ENCODE measurements around the gene DPP6.

The DPP6 gene

GRCh38 chr7:154736389-154736788 is 684.2 kb downstream of the DPP6 start:
- Histone ChIP-seq H3K27ac (ENCODE audit: insufficient read depth, low read depth, low read length, poor library complexity, severe bottlenecking) (no peak overlapping the region), H3K9me3 (ENCODE audit: control insufficient read depth, low read length) (no peaks in the 10 kb centered on the region), H3K4me1 (ENCODE audit: control insufficient read depth, insufficient read depth, low read length) (no peaks in the 10 kb centered on the region), H3K27me3 (ENCODE audit: control insufficient read depth, insufficient read depth, low read length, poor library complexity, severe bottlenecking) (no peaks in the 10 kb centered on the region), H3K36me3 (ENCODE audit: control insufficient read depth, insufficient read depth, low read length) (no peaks in the 10 kb centered on the region), H3K4me3 (ENCODE audit: insufficient read depth, low read depth, low read length) (no peak overlapping the region)
- 93 to 94% methylated on average over 3 of the region's 3 CpGs for WGBS, 2 experiments

GRCh38 chr7:154738216-154738615 is 686.0 kb downstream of the DPP6 start:
- no peak overlapping the region for H3K4me3 ChIP-seq (ENCODE audit: insufficient read depth, low read depth, low read length)
- H3K4me1 ChIP-seq (ENCODE audit: control insufficient read depth, insufficient read depth, low read length) = no peaks in the 10 kb centered on the region
- WGBS, 2 experiments = 91 to 93% methylated on average over 5 of the region's 5 CpGs

GRCh38 chr7:154741131-154741530 is 688.9 kb downstream of the DPP6 start:
- H3K27me3 ChIP-seq (ENCODE audit: control insufficient read depth, insufficient read depth, low read length, poor library complexity, severe bottlenecking) = no peaks in the 10 kb centered on the region
- no peak overlapping the region for H3K27ac ChIP-seq (ENCODE audit: insufficient read depth, low read depth, low read length, poor library complexity, severe bottlenecking)
- no peaks in the 10 kb centered on the region for H3K9me3 ChIP-seq (ENCODE audit: control insufficient read depth, low read length)
- no peaks in the 10 kb centered on the region for H3K36me3 ChIP-seq (ENCODE audit: control insufficient read depth, insufficient read depth, low read length)
- WGBS, 2 experiments = 96% methylated on average over 6 of the region's 6 CpGs
- no peaks in the 10 kb centered on the region for H3K4me1 ChIP-seq (ENCODE audit: control insufficient read depth, insufficient read depth, low read length)
- no peak overlapping the region for H3K4me3 ChIP-seq (ENCODE audit: insufficient read depth, low read depth, low read length)

More at GRCh38 chr7:154738216-154738615, 686.0 kb downstream of the DPP6 start:
- Histone ChIP-seq H3K27me3 (ENCODE audit: control insufficient read depth, insufficient read depth, low read length, poor library complexity, severe bottlenecking) (no peaks in the 10 kb centered on the region), H3K36me3 (ENCODE audit: control insufficient read depth, insufficient read depth, low read length) (no peaks in the 10 kb centered on the region), H3K9me3 (ENCODE audit: control insufficient read depth, low read length) (no peaks in the 10 kb centered on the region), H3K27ac (ENCODE audit: insufficient read depth, low read depth, low read length, poor library complexity, severe bottlenecking) (no peak overlapping the region)

- 82 to 87% methylated on average over 5 of the region's 5 CpGs for WGBS, 2 experiments
- Histone ChIP-seq H3K36me3 (ENCODE audit: control insufficient read depth, insufficient read depth, low read length) (no peaks in the 10 kb centered on the region), H3K27ac (ENCODE audit: insufficient read depth, low read depth, low read length, poor library complexity, severe bottlenecking) (no peak overlapping the region), H3K9me3 (ENCODE audit: control insufficient read depth, low read length) (no peaks in the 10 kb centered on the region), H3K4me1 (ENCODE audit: control insufficient read depth, insufficient read depth, low read length) (no peaks in the 10 kb centered on the region), H3K4me3 (ENCODE audit: insufficient read depth, low read depth, low read length) (no peak overlapping the region), H3K27me3 (ENCODE audit: control insufficient read depth, insufficient read depth, low read length, poor library complexity, severe bottlenecking) (no peaks in the 10 kb centered on the region)
Measured at GRCh38 chr7:154743206-154743605, 691.0 kb downstream of the DPP6 start.

- no peak overlapping the region for H3K4me3 ChIP-seq (ENCODE audit: insufficient read depth, low read depth, low read length)
- no peaks in the 10 kb centered on the region for H3K36me3 ChIP-seq (ENCODE audit: control insufficient read depth, insufficient read depth, low read length)
- H3K27me3 ChIP-seq (ENCODE audit: control insufficient read depth, insufficient read depth, low read length, poor library complexity, severe bottlenecking) = no peaks in the 10 kb centered on the region
- no peaks in the 10 kb centered on the region for H3K9me3 ChIP-seq (ENCODE audit: control insufficient read depth, low read length)
- WGBS, 2 experiments = 35 to 37% methylated on average over 15 of the region's 15 CpGs
- H3K4me1 ChIP-seq (ENCODE audit: control insufficient read depth, insufficient read depth, low read length) = no peaks in the 10 kb centered on the region
- no peak overlapping the region for H3K27ac ChIP-seq (ENCODE audit: insufficient read depth, low read depth, low read length, poor library complexity, severe bottlenecking)
Measured at GRCh38 chr7:154744256-154744860, 692.2 kb downstream of the DPP6 start.

- H3K27me3 ChIP-seq (ENCODE audit: control insufficient read depth, insufficient read depth, low read length, poor library complexity, severe bottlenecking) = no peaks in the 10 kb centered on the region
- no peak overlapping the region for H3K4me3 ChIP-seq (ENCODE audit: insufficient read depth, low read depth, low read length)
- H3K27ac ChIP-seq (ENCODE audit: insufficient read depth, low read depth, low read length, poor library complexity, severe bottlenecking) = no peak overlapping the region
- H3K4me1 ChIP-seq (ENCODE audit: control insufficient read depth, insufficient read depth, low read length) = no peaks in the 10 kb centered on the region
- no peaks in the 10 kb centered on the region for H3K36me3 ChIP-seq (ENCODE audit: control insufficient read depth, insufficient read depth, low read length)
- H3K9me3 ChIP-seq (ENCODE audit: control insufficient read depth, low read length) = no peaks in the 10 kb centered on the region
- 77 to 80% methylated on average over 3 of the region's 3 CpGs for WGBS, 2 experiments
Measured at GRCh38 chr7:154744861-154745258, 692.7 kb downstream of the DPP6 start.

GRCh38 chr7:154746571-154747360 is 694.6 kb downstream of the DPP6 start:
- WGBS, 2 experiments = 90 to 92% methylated on average over 5 of the region's 5 CpGs
- no peaks in the 10 kb centered on the region for H3K9me3 ChIP-seq (ENCODE audit: control insufficient read depth, low read length)
- H3K27ac ChIP-seq (ENCODE audit: insufficient read depth, low read depth, low read length, poor library complexity, severe bottlenecking) = no peak overlapping the region
- H3K4me1 ChIP-seq (ENCODE audit: control insufficient read depth, insufficient read depth, low read length) = no peaks in the 10 kb centered on the region
- H3K4me3 ChIP-seq (ENCODE audit: insufficient read depth, low read depth, low read length) = no peak overlapping the region
- no peaks in the 10 kb centered on the region for H3K27me3 ChIP-seq (ENCODE audit: control insufficient read depth, insufficient read depth, low read length, poor library complexity, severe bottlenecking)
- no peaks in the 10 kb centered on the region for H3K36me3 ChIP-seq (ENCODE audit: control insufficient read depth, insufficient read depth, low read length)

GRCh38 chr7:154748089-154748786 is 696.0 kb downstream of the DPP6 start:
- Histone ChIP-seq H3K36me3 (ENCODE audit: control insufficient read depth, insufficient read depth, low read length) (no peaks in the 10 kb centered on the region), H3K4me3 (ENCODE audit: insufficient read depth, low read depth, low read length) (no peak overlapping the region), H3K4me1 (ENCODE audit: control insufficient read depth, insufficient read depth, low read length) (no peaks in the 10 kb centered on the region), H3K27ac (ENCODE audit: insufficient read depth, low read depth, low read length, poor library complexity, severe bottlenecking) (no peak overlapping the region), H3K27me3 (ENCODE audit: control insufficient read depth, insufficient read depth, low read length, poor library complexity, severe bottlenecking) (no peaks in the 10 kb centered on the region), H3K9me3 (ENCODE audit: control insufficient read depth, low read length) (no peaks in the 10 kb centered on the region)
- WGBS, 2 experiments = 91 to 93% methylated on average over 26 of the region's 26 CpGs

GRCh38 chr7:154750353-154750801 is 698.2 kb downstream of the DPP6 start:
- Histone ChIP-seq H3K27ac (ENCODE audit: insufficient read depth, low read depth, low read length, poor library complexity, severe bottlenecking) (no peak overlapping the region), H3K4me1 (ENCODE audit: control insufficient read depth, insufficient read depth, low read length) (no peaks in the 10 kb centered on the region), H3K4me3 (ENCODE audit: insufficient read depth, low read depth, low read length) (no peak overlapping the region), H3K27me3 (ENCODE audit: control insufficient read depth, insufficient read depth, low read length, poor library complexity, severe bottlenecking) (no peaks in the 10 kb centered on the region), H3K36me3 (ENCODE audit: control insufficient read depth, insufficient read depth, low read length) (no peaks in the 10 kb centered on the region), H3K9me3 (ENCODE audit: control insufficient read depth, low read length) (no peaks in the 10 kb centered on the region)
- WGBS, 2 experiments = 95% methylated on average over 27 of the region's 27 CpGs

GRCh38 chr7:154753226-154753625 is 701.0 kb downstream of the DPP6 start:
- H3K4me3 ChIP-seq (ENCODE audit: insufficient read depth, low read depth, low read length) = no peak overlapping the region
- no peaks in the 10 kb centered on the region for H3K27me3 ChIP-seq (ENCODE audit: control insufficient read depth, insufficient read depth, low read length, poor library complexity, severe bottlenecking)
- H3K27ac ChIP-seq (ENCODE audit: insufficient read depth, low read depth, low read length, poor library complexity, severe bottlenecking) = no peak overlapping the region
- no peaks in the 10 kb centered on the region for H3K4me1 ChIP-seq (ENCODE audit: control insufficient read depth, insufficient read depth, low read length)
- 91 to 95% methylated on average over 12 of the region's 12 CpGs for WGBS, 2 experiments
- H3K36me3 ChIP-seq (ENCODE audit: control insufficient read depth, insufficient read depth, low read length) = no peaks in the 10 kb centered on the region
- H3K9me3 ChIP-seq (ENCODE audit: control insufficient read depth, low read length) = no peaks in the 10 kb centered on the region

Measured in ectodermal cell (in vitro differentiated cells).